GM18502 (cell line): ENCODE results near the gene MRPL45.

Experiments
- ATAC-seq: cut with Tn5 transposase; IDR thresholded peaks from one replicate; pipeline ENCODE4 v1.9.1; 2021; ENCODE audit warnings: mild to moderate bottlenecking; ENCODE audit not compliant: unreplicated experiment, poor library complexity

Gene MRPL45

GRCh38 chr17:38324141-38324697 lies 27.3 kb downstream of the MRPL45 start:
- ATAC-seq: no peak

- no peak for ATAC-seq
Observed at GRCh38 chr17:38324772-38325171, 27.8 kb downstream of the MRPL45 start.

DNA sequence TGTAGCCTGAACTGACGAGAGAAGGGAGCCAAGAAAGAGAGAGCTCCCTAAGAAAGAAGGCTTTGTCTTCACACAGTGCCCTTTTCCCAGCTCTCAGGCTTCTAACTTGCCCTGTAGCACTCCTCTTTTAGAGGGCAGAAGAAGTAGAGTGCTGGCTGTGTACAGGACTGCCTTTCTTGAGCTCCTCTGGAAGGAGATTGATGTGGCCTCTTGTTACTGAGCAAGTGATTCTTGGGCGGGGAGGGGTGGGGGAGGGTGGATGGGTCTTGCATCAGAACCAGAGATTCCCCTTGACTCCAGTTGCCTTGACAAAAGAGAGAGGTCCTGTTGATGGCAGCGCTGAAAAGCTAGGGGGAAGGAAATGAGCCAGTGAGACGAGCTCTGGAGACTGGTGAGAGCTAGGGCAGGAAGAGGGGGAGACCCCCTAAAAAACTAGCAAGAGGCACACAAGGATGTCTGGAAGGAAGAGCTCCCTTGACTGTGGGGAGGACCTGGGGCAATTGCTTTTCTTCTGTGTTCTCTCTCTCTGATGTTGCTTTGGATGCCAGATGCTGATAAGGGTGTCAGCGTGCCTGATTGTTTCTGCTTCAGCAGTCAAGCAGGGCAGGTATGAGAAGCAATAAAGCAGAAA lies 28.4 kb downstream of the MRPL45 start:
- no peak for ATAC-seq

DNA sequence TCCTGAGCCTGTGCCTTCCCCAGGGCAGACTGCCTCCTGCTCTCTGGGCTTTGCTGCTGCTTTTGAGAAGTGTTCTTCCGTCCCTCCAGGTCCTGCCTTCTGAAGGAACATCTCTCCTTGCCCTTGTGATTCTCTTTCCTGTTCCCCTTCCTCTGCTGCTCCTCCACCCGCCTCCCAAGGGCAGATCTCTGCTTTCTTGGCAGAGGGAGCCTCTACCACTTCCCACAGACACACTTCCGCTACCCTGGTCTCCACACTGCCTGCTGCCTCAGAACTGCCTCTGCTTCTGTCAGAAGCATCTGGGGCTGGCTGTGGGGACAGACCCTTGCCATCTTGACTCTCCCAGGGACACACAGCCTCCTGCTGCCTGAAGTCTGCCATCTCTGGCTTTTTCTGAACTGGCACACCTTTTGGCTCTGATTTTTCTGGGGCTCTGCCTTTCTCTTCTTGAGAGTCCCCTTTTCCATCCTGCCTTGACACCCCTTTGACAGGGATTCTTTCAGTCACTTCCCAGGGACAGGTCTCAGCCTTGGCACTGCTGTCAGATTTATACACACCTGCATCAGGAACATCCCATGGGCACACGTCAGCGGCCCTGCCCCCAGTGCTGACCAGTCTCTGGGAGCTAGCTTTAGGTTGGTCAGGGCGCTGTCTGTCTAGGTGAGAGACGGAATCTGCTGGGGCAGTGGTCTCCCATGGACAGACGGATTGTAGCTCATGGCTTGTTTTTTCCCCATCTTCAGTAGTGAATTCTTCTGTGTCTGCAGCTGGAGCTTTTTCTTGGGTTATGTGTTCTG lies 30.2 kb downstream of the MRPL45 start:
- no peak for ATAC-seq

GRCh38 chr17:38327936-38328335 lies 31.0 kb downstream of the MRPL45 start:
- ATAC-seq: no peak

DNA sequence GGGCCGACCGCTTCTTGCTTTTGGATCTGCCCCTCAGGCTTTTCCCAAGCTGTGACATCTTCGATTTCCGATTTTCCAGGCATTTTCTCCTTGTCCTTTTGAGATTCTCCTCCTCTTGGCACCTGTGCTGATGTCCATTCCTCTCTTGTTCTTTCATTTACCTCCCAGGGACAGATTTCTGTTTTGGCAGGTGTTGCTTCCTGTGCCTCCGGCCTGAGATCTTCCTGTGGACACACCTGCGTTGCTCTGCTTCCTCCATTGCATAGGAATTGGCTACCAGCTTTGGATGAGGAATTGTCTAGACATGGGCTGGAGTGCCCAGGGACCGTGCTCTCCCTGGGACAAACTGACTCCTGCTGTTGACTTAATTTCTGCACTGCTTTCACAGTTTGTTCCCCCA lies 31.7 kb downstream of the MRPL45 start:
- ATAC-seq: no peak

- no peak for ATAC-seq
Observed at GRCh38 chr17:38329284-38329683, 32.3 kb downstream of the MRPL45 start.

GRCh38 chr17:38329808-38330730 lies 33.1 kb downstream of the MRPL45 start:
- no peak for ATAC-seq

DNA sequence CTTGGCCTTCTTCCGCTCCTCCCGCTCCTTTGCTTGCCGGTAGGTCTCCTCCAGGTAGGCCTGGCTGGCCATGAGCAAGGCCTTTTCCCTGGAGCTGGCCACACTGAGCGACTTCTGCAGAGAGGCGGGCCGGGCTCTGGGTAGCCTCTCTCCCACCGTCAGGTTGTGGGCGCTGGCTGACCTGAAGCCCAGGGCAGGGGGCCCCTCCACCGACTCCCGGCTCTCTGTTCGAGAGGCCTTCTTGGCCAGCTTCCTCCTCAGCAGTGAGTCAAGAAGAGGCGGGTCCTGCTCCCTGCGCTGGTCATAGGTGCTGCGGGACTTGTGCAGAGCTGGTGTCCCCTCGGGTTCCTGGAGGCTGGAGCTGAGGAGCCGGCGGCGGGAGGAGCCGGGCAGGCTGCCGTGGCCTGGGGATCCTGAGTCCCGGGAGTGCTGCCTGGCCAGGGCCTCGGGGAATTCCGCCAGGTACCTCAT lies 34.0 kb downstream of the MRPL45 start:
- ATAC-seq: no peak

DNA sequence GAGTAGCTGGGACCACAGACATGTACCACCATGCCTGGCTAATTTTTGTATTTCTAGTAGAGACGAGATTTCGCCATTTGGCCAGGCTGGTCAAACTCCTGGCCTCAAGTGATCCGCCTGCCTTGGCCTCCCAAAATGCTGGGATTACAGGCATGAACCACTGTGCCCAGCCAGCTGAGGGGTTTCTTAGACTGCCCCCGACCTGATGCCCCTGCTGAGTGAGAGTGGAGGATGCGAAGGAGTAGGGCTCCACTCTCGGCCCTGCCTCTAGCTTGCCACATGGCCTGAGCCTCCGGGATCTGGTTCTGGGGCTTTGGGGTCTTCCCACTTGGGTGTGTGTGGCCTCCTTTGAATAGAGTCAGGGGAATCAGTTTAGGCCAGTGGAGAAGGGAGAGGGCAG lies 35.8 kb downstream of the MRPL45 start:
- ATAC-seq: no peak

GRCh38 chr17:38333635-38334295 lies 36.8 kb downstream of the MRPL45 start:
- ATAC-seq: no peak

DNA sequence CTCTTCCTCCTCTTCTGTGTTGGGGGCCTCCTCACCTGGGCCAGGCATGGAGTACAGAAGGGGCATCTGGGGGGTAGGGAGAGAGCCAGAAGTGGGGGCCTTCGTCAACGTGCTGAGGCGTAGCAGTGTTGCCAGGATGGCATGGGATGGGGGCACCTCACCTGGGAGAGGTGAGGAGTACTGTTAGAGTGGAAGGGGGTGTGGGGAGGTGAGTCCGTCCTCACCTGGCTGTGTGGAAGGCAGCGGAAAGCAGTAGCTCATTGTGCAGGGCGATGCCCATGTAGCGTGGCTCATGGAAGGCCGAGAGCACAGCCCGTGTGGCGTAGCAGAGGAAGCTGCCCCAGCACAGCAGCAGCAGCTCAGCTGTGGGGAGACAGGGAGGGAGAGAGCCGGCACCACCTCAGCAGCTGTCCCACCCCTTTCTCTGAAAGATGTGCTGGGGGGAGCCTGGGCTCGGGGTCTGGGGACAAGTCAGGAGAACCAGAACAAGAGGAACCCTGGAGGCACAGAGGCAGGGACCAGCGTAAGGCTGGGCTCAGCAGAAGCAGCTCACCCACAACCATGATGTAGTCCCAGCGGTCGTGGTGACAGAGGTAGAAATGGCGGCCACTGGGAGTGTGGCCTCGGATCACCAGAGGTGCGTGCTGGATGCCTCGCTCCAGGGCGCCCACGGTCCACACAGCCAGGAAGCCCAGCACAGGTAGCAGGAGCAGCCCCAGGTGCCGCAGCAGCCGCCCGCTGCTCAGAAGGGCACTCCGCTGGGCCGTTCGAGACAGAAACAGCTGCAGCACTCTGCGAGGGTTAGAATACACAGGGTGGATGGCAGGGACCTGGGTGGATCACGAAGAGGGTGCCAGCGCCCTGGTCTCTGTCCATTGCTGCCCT lies 37.8 kb downstream of the MRPL45 start:
- ATAC-seq: no peak

- no peak for ATAC-seq
Observed at GRCh38 chr17:38336838-38337237, 39.9 kb downstream of the MRPL45 start.

DNA sequence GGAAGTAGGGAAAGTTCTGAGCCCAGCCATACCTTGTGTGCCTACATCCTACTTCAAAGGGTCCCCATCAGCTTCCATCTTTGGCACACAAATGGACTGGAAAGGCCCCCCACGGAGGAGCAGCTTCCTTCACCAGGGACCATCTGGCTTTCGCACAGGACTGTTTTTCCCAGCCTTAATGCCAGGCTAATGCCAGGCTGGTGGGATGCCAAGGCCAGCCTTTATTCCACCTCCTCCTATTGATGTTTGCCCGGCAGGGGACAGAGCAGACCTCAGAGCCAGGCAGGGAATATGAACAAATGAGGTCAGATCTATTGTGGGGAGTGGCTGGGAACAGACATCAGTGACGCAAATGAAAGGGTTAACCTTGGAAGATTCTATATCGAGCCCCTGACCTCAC lies 41.1 kb downstream of the MRPL45 start:
- no peak for ATAC-seq

- no peak for ATAC-seq
Observed at GRCh38 chr17:38338535-38338934, 41.6 kb downstream of the MRPL45 start.

DNA sequence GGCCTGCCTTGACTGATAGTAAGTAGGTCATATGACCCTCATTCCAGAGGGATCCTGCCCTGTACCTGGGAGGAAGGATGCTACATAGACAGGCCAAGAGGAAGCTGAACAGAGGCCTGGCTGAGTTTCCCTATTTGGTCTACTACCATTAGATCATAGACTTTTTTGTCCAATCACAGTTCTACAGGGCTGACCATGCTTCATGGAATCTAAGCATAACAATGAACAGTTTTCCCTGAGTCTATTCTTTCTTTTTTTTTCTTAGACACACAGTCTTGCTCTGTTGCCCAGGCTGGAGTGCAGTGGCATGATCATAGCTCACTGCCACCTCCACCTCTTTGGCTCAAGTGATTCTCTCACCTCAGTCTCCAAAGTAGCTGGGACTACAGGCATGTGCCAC lies 42.9 kb downstream of the MRPL45 start:
- no peak for ATAC-seq

- no peak for ATAC-seq
Observed at GRCh38 chr17:38341035-38341721, 44.2 kb downstream of the MRPL45 start.

DNA sequence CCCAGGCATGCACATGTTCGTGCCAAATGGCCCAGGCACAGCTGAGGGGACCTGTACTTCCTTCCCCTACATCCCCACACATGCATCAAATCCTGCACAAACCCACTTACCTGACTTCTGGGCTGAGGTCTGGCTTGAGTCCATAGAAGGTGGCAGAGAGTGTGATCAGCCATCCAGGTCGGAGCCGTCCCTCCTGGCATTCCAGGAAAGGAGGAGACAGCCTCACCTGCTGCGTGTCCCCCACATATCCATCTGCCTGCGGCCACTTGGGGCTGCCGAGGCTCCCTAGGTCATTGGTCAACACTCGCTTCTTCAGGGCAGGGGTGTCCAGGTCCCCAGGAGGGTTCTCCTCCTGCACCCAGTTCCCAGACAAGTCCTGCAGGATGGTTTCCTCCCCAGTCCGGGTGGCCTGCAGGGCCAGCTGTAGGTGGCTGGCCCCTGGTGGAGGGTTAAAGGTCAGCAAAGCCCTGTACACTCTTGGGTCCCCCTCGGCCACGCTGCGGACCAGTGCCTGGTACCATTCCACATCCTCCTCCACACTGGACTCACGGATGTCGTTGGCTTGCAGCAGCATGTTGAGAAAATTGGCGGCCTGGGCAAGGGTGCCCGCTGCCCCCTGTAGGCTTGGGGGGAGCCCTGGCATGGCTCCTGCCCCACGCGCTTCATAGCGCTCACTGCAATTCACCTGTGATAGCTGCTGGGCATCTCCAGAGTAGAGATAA lies 46.1 kb downstream of the MRPL45 start:
- ATAC-seq: no peak
